IPS-18a (cell line): Measurements from ENCODE around the gene SVOPL.
"Not testable (repeated sequence)": the region's sequence is repeated elsewhere in the genome, so short reads cannot be mapped to it uniquely, and the experiment has no call there.

Source experiments
- H3K27ac ChIP-seq: one replicate; pipeline ENCODE4 v1.5.1; 2013; ENCODE audit warnings: low read length
- H3K27me3 ChIP-seq: one replicate; pipeline ENCODE4 v1.6.1; 2013; ENCODE audit warnings: mild to moderate bottlenecking, low read length; ENCODE audit not compliant: control insufficient read depth, insufficient read depth
- H3K36me3 ChIP-seq: one replicate; pipeline ENCODE4 v1.6.1; 2013; ENCODE audit warnings: low read depth, low read length; ENCODE audit not compliant: control insufficient read depth
- H3K4me1 ChIP-seq: one replicate; pipeline ENCODE4 v1.6.1; 2013; ENCODE audit warnings: low read depth, low read length; ENCODE audit not compliant: control insufficient read depth
- H3K4me3 ChIP-seq: one replicate; pipeline ENCODE4 v1.5.1; 2013; ENCODE audit warnings: low read length
- H3K9ac ChIP-seq: one replicate; pipeline ENCODE4 v1.6.1; 2013; ENCODE audit warnings: mild to moderate bottlenecking, low read length, moderate library complexity
- H3K9me3 ChIP-seq: one replicate; pipeline ENCODE4 v1.6.1; 2013; ENCODE audit warnings: low read depth, low read length; ENCODE audit not compliant: control insufficient read depth

Gene SVOPL

GRCh38 chr7:138731733-138732132 is 30.6 kb upstream of the SVOPL start:
- not testable (repeated sequence) for H3K9me3 ChIP-seq, H3K9ac ChIP-seq, H3K27ac ChIP-seq, H3K4me1 ChIP-seq, H3K27me3 ChIP-seq, H3K4me3 ChIP-seq, H3K36me3 ChIP-seq

- H3K4me1 ChIP-seq = peaks cover 3% of the 10 kb centered on the region
- no peak overlapping the region for H3K9ac ChIP-seq
- no peaks in the 10 kb centered on the region for H3K9me3 ChIP-seq
- no peaks in the 10 kb centered on the region for H3K27me3 ChIP-seq
- H3K36me3 ChIP-seq = no peaks in the 10 kb centered on the region
- no peak overlapping the region for H3K27ac ChIP-seq
- no peak overlapping the region for H3K4me3 ChIP-seq
These were observed 28.3 kb upstream of the SVOPL start for GRCh38 chr7:138729444-138729843.

GRCh38 chr7:138727336-138728099 is 26.4 kb upstream of the SVOPL start:
- Histone ChIP-seq H3K36me3 (no peaks in the 10 kb centered on the region), H3K4me3 (no peak overlapping the region), H3K9me3 (no peaks in the 10 kb centered on the region), H3K9ac (no peak overlapping the region), H3K27me3 (no peaks in the 10 kb centered on the region), H3K4me1 (peaks cover 3% of the 10 kb centered on the region), H3K27ac (no peak overlapping the region)

GRCh38 chr7:138726288-138726687 is 25.1 kb upstream of the SVOPL start:
- no peak overlapping the region for H3K4me3 ChIP-seq
- no peak overlapping the region for H3K27ac ChIP-seq
- H3K27me3 ChIP-seq = no peaks in the 10 kb centered on the region

GRCh38 chr7:138720286-138720685 is 19.1 kb upstream of the SVOPL start:
- H3K9ac ChIP-seq = no peak overlapping the region
- H3K4me3 ChIP-seq = no peak overlapping the region
- no peaks in the 10 kb centered on the region for H3K9me3 ChIP-seq
- H3K27ac ChIP-seq = no peak overlapping the region
- no peaks in the 10 kb centered on the region for H3K27me3 ChIP-seq
- no peaks in the 10 kb centered on the region for H3K36me3 ChIP-seq
- H3K4me1 ChIP-seq = peaks cover 4% of the 10 kb centered on the region

More at GRCh38 chr7:138726288-138726687, 25.1 kb upstream of the SVOPL start:
- peaks cover 3% of the 10 kb centered on the region for H3K4me1 ChIP-seq
- no peak overlapping the region for H3K9ac ChIP-seq
- no peaks in the 10 kb centered on the region for H3K36me3 ChIP-seq
- no peaks in the 10 kb centered on the region for H3K9me3 ChIP-seq

- H3K4me1 ChIP-seq = peaks cover 4% of the 10 kb centered on the region
- no peaks in the 10 kb centered on the region for H3K27me3 ChIP-seq
- no peak overlapping the region for H3K27ac ChIP-seq
- no peak overlapping the region for H3K9ac ChIP-seq
- no peaks in the 10 kb centered on the region for H3K9me3 ChIP-seq
- H3K4me3 ChIP-seq = no peak overlapping the region
- H3K36me3 ChIP-seq = no peaks in the 10 kb centered on the region
These were observed 15.7 kb upstream of the SVOPL start for GRCh38 chr7:138716889-138717288.

GRCh38 chr7:138713191-138713590 is 12.0 kb upstream of the SVOPL start:
- Histone ChIP-seq H3K27ac (no peak overlapping the region), H3K27me3 (no peaks in the 10 kb centered on the region), H3K9me3 (no peaks in the 10 kb centered on the region), H3K4me1 (no peaks in the 10 kb centered on the region), H3K4me3 (no peak overlapping the region), H3K9ac (no peak overlapping the region), H3K36me3 (no peaks in the 10 kb centered on the region)

GRCh38 chr7:138712652-138713051 is 11.5 kb upstream of the SVOPL start:
- Histone ChIP-seq H3K9ac (no peak overlapping the region), H3K9me3 (no peaks in the 10 kb centered on the region), H3K27ac (no peak overlapping the region), H3K36me3 (no peaks in the 10 kb centered on the region), H3K4me3 (no peak overlapping the region), H3K4me1 (no peaks in the 10 kb centered on the region), H3K27me3 (no peaks in the 10 kb centered on the region)

GRCh38 chr7:138710536-138711385 is 9.6 kb upstream of the SVOPL start:
- Histone ChIP-seq H3K9ac (no peak overlapping the region), H3K27me3 (no peaks in the 10 kb centered on the region), H3K27ac (no peak overlapping the region), H3K4me1 (no peaks in the 10 kb centered on the region), H3K9me3 (no peaks in the 10 kb centered on the region), H3K4me3 (no peak overlapping the region), H3K36me3 (no peaks in the 10 kb centered on the region)

GRCh38 chr7:138705167-138705566 is 4.0 kb upstream of the SVOPL start:
- Histone ChIP-seq H3K9ac (no peak overlapping the region), H3K27ac (no peak overlapping the region), H3K9me3 (no peaks in the 10 kb centered on the region), H3K4me1 (no peaks in the 10 kb centered on the region), H3K27me3 (no peaks in the 10 kb centered on the region), H3K36me3 (no peaks in the 10 kb centered on the region), H3K4me3 (no peak overlapping the region)

GRCh38 chr7:138701537-138701923 is 368 bp upstream of the SVOPL start:
- Histone ChIP-seq H3K4me1 (no peaks in the 10 kb centered on the region), H3K27ac (no peak overlapping the region), H3K4me3 (no peak overlapping the region), H3K36me3 (no peaks in the 10 kb centered on the region), H3K9ac (no peak overlapping the region), H3K27me3 (no peaks in the 10 kb centered on the region), H3K9me3 (no peaks in the 10 kb centered on the region)

- H3K27ac ChIP-seq = no peak overlapping the region
- no peak overlapping the region for H3K9ac ChIP-seq
- no peaks in the 10 kb centered on the region for H3K36me3 ChIP-seq
- H3K27me3 ChIP-seq = no peaks in the 10 kb centered on the region
- no peaks in the 10 kb centered on the region for H3K4me1 ChIP-seq
- no peak overlapping the region for H3K4me3 ChIP-seq
- no peaks in the 10 kb centered on the region for H3K9me3 ChIP-seq
These were observed 1.5 kb downstream of the SVOPL start for GRCh38 chr7:138699661-138700060.
